AG09319 (cell line): ENCODE data around the gene SMG6.

Source experiments
- DNase-seq: peaks from one replicate; pipeline ENCODE4 v3.0.0-alpha.2; 2010; ENCODE audit warnings: low read depth; ENCODE audit errors: extremely low read depth
- TF ChIP-seq, protein P1 (sequence below): IDR thresholded peaks from 2 replicates; pipeline ENCODE4 v1.5.1; 2011; ENCODE audit warnings: low read depth, mild to moderate bottlenecking, inconsistent platforms, low read length, moderate library complexity

SMG6 gene

GRCh38 chr17:2056206-2057174, 247.1 kb downstream of the SMG6 start:
- TF ChIP-seq, protein P1, sequence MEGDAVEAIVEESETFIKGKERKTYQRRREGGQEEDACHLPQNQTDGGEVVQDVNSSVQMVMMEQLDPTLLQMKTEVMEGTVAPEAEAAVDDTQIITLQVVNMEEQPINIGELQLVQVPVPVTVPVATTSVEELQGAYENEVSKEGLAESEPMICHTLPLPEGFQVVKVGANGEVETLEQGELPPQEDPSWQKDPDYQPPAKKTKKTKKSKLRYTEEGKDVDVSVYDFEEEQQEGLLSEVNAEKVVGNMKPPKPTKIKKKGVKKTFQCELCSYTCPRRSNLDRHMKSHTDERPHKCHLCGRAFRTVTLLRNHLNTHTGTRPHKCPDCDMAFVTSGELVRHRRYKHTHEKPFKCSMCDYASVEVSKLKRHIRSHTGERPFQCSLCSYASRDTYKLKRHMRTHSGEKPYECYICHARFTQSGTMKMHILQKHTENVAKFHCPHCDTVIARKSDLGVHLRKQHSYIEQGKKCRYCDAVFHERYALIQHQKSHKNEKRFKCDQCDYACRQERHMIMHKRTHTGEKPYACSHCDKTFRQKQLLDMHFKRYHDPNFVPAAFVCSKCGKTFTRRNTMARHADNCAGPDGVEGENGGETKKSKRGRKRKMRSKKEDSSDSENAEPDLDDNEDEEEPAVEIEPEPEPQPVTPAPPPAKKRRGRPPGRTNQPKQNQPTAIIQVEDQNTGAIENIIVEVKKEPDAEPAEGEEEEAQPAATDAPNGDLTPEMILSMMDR, result no peak
- no peak for DNase-seq

- no peak for DNase-seq
- TF ChIP-seq, protein P1, result no peak
These were observed 248.0 kb downstream of the SMG6 start for GRCh38 chr17:2055292-2056205.

DNA sequence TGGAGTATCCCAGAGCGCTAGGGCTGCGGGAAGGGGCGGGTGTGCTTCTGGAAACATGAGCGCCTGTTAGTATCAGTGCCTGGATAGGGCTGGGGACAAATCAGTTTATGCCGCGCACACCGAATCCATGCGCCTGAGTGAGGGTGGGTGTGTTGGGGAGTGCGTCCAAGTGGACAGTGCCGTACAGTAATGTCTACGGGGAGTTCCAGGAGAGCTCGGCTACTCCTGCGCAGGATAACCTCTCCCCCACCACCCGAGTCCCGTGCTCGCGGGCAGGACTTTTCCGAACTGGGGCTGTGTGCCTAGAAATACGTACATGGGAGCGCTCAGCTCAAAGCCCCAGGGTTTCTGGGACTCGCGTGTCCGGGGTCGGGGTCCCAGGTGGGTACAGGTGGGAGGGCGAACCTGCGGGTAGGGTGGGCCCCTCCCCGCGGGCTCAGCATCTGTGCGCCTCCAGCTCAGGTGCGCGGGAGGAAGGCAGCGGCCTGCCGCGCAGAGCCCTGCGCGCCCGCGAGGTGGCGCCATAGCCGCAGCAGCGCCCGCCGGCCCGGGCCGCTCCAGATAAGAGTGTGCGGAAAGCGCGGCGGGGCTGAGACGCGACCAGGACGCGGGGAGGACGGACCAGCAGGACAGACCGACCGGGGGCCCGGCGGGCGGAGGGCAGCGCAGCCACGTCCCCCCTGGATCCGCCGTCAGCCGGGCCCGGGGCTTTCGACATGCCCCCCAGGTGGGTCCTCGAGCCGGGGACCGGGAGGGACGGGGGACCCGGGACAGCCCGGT, 248.9 kb downstream of the SMG6 start, which contains the start of gene HIC1:
Gene HIC1, plus strand, starts transcription at position 592 of the 780 bp plus-strand sequence. CDS start 1,588 bp downstream, outside the sequence.
- TF ChIP-seq, protein P1, result peak; percentile 48
- DNase-seq, result no peak

DNA sequence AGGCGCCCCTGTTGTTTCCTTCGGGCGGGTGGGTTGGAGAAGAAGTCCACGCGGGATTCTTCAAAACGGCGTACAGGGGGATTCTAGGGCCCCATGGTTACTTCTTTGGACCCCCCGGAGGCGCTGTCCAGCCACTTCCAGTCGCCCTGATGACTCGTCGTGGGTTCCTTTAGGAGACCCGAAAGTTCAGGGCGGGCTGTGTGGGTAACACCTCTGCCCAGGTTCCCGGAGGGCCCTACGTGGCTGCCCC, 249.4 kb downstream of the SMG6 start:
- no peak for DNase-seq
- TF ChIP-seq, protein P1, result no peak; the same call in 1 of the 2 replicates

DNA sequence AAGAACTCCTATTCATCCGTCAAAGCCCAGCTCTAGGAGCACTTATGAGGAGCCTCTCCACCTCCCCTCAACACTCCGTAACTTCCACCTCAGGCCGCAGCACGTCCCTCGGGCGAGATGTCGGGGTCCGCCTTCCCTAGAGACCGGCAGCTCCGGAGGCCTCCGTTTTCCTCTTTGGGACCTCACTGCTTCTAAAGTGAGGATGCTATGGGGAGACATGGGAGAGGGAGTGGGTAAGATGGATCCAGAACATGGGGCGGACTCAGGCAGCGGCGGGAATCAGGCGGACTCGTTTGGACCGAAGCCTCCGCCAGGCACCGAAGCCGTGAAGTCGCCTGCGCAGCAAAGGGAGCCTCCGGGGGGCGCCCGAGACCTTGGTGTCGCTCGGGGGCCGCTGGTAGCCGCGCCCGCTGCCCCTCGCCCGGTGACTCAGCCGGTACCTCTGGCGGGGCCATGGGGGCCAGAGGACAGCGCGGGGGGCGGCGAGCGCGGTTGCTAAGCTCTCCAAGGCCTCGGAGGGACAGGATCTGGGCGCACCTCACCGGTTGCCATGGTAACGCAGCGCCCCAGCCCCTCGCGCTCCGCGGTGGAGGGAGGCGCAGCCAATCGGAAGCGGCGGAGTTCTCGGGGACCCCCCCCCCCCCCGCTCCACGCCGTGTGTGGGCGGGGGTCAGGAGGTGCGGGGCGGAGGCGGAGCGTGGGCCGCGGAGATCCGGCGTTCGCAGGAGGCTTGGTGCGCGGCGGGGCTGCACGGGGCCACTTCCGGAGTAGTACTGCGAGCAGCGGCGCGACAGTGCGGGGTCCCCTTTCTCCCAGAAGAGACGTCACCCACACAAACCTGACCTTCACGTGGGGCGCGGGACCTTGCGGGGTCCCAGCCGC, 250.0 kb downstream of the SMG6 start:
- no peak for DNase-seq
- TF ChIP-seq, protein P1, result peak; percentile 66

GRCh38 chr17:2051933-2052559, 251.5 kb downstream of the SMG6 start:
- DNase-seq, result no peak

More at GRCh38 chr17:2051933-2052559, 251.5 kb downstream of the SMG6 start:
- TF ChIP-seq, protein P1, result no peak
